ENCODE results near the gene RSRC1. TPM values are rescaled to one million over a fixed set of nuclear protein-coding genes. Genes with fewer than 3 reads are reported as not detected.

The RSRC1 gene
- total RNA-seq, 2 experiments from 2014 or later = 76.3 to 78.1 TPM

DNA sequence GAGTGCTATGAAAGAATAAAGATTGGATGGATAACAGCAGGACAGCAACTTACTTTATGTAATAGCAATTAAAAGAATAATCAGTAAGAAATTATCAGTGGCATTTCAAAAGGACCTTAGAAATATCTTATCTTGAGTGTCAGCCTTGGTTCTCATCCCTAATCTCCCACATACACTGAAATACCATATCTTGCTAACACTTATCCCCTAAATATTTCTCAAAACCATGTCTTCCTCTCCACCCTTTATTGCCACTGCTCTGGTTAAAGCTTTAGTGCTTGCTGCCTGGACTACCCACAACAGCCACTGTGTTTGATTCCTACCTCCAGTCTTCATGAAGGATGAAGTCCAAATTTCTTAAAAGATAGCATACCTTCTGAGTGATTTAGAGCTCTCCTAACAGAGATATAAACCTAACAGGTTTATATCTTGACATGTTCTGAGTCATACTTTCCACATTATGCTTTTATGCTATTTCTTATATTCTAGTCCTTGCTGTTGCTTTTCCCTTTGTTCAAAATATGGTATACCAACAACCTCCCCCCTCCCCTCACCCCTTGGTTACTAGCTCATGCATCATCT lies 202.8 kb downstream of the RSRC1 start:
- H3K4me1 ChIP-seq (ENCODE audit: insufficient read depth, low read length, poor library complexity, severe bottlenecking) = no peaks in the 10 kb centered on the region
- ChIA-PET CTCF (ENCODE audit: unreplicated experiment) (interaction anchor here (0.5 to 0.8 kb wide), 2 partner anchors 9 to 148 kb away, joined by 4 read pairs; no protein-coding TSS in a partner anchor), POLR2A (interaction anchor here (0.6 to 1.1 kb wide), 4 partner anchors 14 to 1131 kb away, joined by 3 to 5 read pairs (median 4); no protein-coding TSS in a partner anchor)
- H4K20me1 ChIP-seq (ENCODE audit: insufficient read depth, low read length) = no peaks in the 10 kb centered on the region
- TF ChIP-seq EZH2phosphoT487 (IDR thresholded peaks at IDR 0.05; ENCODE audit: borderline replicate concordance, low read depth, low read length) = no peak
- TF ChIP-seq, protein P1, sequence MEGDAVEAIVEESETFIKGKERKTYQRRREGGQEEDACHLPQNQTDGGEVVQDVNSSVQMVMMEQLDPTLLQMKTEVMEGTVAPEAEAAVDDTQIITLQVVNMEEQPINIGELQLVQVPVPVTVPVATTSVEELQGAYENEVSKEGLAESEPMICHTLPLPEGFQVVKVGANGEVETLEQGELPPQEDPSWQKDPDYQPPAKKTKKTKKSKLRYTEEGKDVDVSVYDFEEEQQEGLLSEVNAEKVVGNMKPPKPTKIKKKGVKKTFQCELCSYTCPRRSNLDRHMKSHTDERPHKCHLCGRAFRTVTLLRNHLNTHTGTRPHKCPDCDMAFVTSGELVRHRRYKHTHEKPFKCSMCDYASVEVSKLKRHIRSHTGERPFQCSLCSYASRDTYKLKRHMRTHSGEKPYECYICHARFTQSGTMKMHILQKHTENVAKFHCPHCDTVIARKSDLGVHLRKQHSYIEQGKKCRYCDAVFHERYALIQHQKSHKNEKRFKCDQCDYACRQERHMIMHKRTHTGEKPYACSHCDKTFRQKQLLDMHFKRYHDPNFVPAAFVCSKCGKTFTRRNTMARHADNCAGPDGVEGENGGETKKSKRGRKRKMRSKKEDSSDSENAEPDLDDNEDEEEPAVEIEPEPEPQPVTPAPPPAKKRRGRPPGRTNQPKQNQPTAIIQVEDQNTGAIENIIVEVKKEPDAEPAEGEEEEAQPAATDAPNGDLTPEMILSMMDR (conservative IDR thresholded peaks at IDR 0.05; ENCODE audit: low read length) = no peak
- no peak for DNase-seq (ENCODE audit: low spot score)
- no peak overlapping the region for H3K4me2 ChIP-seq (ENCODE audit: low read length)
- no peak overlapping the region for H3K4me3 ChIP-seq (ENCODE audit: low read depth, low read length, poor library complexity, severe bottlenecking)
- intact Hi-C loops (cut with micrococcal nuclease; ENCODE audit: unreplicated experiment) = loop anchor here (2.0 to 5.0 kb wide), 3 partner anchors 120 to 694 kb away; no protein-coding TSS in a partner anchor
- H3K9me2 ChIP-seq (ENCODE audit: insufficient read depth, low read length) = no peaks in the 10 kb centered on the region
- no peak overlapping the region for H3K27ac ChIP-seq (ENCODE audit: low read depth, low read length, poor library complexity, severe bottlenecking)
- no TSS peak for BruUV-seq (replicated peaks)
- H2AFZ ChIP-seq (ENCODE audit: low read length) = no peak overlapping the region
- no peaks in the 10 kb centered on the region for H3K36me3 ChIP-seq (ENCODE audit: insufficient read depth, low read length)
- no peaks in the 10 kb centered on the region for H3K79me2 ChIP-seq (ENCODE audit: insufficient read depth, low read depth, low read length)
- H3K9me3 ChIP-seq (ENCODE audit: low read length) = no peaks in the 10 kb centered on the region

DNA sequence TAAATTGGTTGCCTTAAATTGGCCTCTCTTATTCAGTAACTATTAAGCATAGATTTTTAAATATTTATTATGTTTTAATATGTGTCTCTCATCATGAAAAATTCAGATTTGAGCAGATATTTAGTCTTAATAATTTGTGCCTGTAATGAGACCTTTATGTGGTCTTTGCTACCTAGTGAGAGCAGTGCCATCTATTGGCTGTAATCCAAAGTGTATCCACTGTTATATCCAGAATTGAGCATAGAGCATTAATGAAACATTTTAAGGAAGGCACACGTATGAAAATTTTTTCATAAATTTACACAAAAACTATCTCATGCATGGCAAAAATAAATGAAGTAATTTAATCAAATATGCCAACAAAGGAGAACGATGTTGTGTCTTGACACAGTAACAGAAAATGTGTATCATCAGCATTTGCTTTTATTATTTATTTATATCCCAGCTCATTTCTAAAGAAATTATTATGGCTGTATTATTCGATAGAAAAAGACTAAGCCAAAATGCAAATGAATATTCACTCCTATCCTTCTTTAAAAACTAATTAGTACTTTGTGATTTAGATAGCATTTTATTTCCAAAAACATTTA lies 203.5 kb downstream of the RSRC1 start:
- H3K79me2 ChIP-seq (ENCODE audit: insufficient read depth, low read depth, low read length) = no peaks in the 10 kb centered on the region
- peak; percentile 52 for DNase-seq (ENCODE audit: low spot score)
- H3K36me3 ChIP-seq (ENCODE audit: insufficient read depth, low read length) = no peaks in the 10 kb centered on the region; the same call in 1 of the 2 replicates
- no peak overlapping the region for H3K4me2 ChIP-seq (ENCODE audit: low read length)
- H3K27ac ChIP-seq (ENCODE audit: low read depth, low read length, poor library complexity, severe bottlenecking) = no peak overlapping the region
- H3K4me3 ChIP-seq (ENCODE audit: low read depth, low read length, poor library complexity, severe bottlenecking) = no peak overlapping the region
- BruUV-seq (replicated peaks) = no TSS peak
- H4K20me1 ChIP-seq (ENCODE audit: insufficient read depth, low read length) = no peaks in the 10 kb centered on the region
- no peaks in the 10 kb centered on the region for H3K9me3 ChIP-seq (ENCODE audit: low read length)
- intact Hi-C loops (cut with micrococcal nuclease; ENCODE audit: unreplicated experiment) = loop anchor here (2.0 to 5.0 kb wide), 3 partner anchors 119 to 695 kb away; no protein-coding TSS in a partner anchor
- no peaks in the 10 kb centered on the region for H3K9me2 ChIP-seq (ENCODE audit: insufficient read depth, low read length)
- no peak overlapping the region for H2AFZ ChIP-seq (ENCODE audit: low read length)
- TF ChIP-seq, protein P1 (conservative IDR thresholded peaks at IDR 0.05; ENCODE audit: low read length) = peak; percentile 94
- TF ChIP-seq EZH2phosphoT487 (IDR thresholded peaks at IDR 0.05; ENCODE audit: borderline replicate concordance, low read depth, low read length) = no peak
- CTCF ChIA-PET (ENCODE audit: unreplicated experiment) = interaction anchor here (0.5 to 0.8 kb wide), 2 partner anchors 10 to 149 kb away, joined by 4 read pairs; no protein-coding TSS in a partner anchor
- no peaks in the 10 kb centered on the region for H3K4me1 ChIP-seq (ENCODE audit: insufficient read depth, low read length, poor library complexity, severe bottlenecking)
- POLR2A ChIA-PET = interaction anchor here (0.6 to 1.1 kb wide), 2 partner anchors 14 to 33 kb away, joined by 3 to 4 read pairs; no protein-coding TSS in a partner anchor
